Hepatocyte (in vitro differentiated cells): ENCODE results near the gene DENND5A.
"Not testable (repeated sequence)": the region's sequence is repeated elsewhere in the genome, so short reads cannot be mapped to it uniquely, and the experiment has no call there.

Experiments
- CTCF ChIP-seq: fragments of 200-600 bp; sonication (generic); IDR thresholded peaks from 2 replicates; pipeline ENCODE4 v1.5.1; 2016; ENCODE audit warnings: antibody characterized with exemption, mild to moderate bottlenecking; ENCODE audit not compliant: poor library complexity
- EZH2 ChIP-seq: fragments of 200-600 bp; sonication (generic); IDR thresholded peaks from 2 replicates; pipeline ENCODE4 v1.6.1; 2016; ENCODE audit warnings: antibody characterized with exemption, mild to moderate bottlenecking, borderline replicate concordance
- EZH2phosphoT487 ChIP-seq: fragments of 200-600 bp; sonication (generic); IDR thresholded peaks from one replicate; pipeline ENCODE4 v1.6.1; 2018; ENCODE audit warnings: antibody characterized with exemption, mild to moderate bottlenecking, low read depth, moderate library complexity; ENCODE audit not compliant: unreplicated experiment, severe bottlenecking

- not testable (repeated sequence) for TF ChIP-seq CTCF, EZH2phosphoT487, EZH2
Observed at GRCh38 chr11:9188860-9189259, 76.3 kb downstream of the DENND5A start.
